T-cell (primary cell): ENCODE results near the gene FAP. TPM values are rescaled to one million over a fixed set of nuclear protein-coding genes. Genes with fewer than 3 reads are reported as not detected.

ENCODE experiments used
- ATAC-seq, 4 experiments: fragments of 200-7000 bp in 3 of 4; fragments of 150-1000 bp in 1 of 4; cut with Tn5 transposase; replicated peaks in 1 of 4; 1 replicate in 3 of 4; 2 replicates in 1 of 4; pipeline ENCODE4 v1.10.0; 2021; ENCODE audit warnings: moderate library complexity in 3 of 4, mild to moderate bottlenecking in 2 of 4, moderate number of reproducible peaks in 1 of 4
- CTCF ChIA-PET, 2 donors: fragments of 300-600 bp; sonication (Branson Sonifier 250); formaldehyde crosslinking; loops; one replicate each; lab custom pipeline; 2022; ENCODE audit warnings: antibody characterized with exemption in 2 of 2; lab: Charles Lee
- POLR2A ChIA-PET, 2 donors: fragments of 300-600 bp; sonication (Branson Sonifier 250); formaldehyde crosslinking; loops; one replicate each; lab custom pipeline; 2022; ENCODE audit warnings: antibody characterized with exemption in 2 of 2; lab: Charles Lee
- DNase-seq, 35 experiments: peaks; one replicate each; pipeline versions ENCODE4 v3.0.0 to v3.0.0-alpha.2; 2013 to 2023
- H3K27ac ChIP-seq: one replicate; pipeline ENCODE4 v1.5.1; 2013; ENCODE audit warnings: low read length
- H3K27me3 ChIP-seq, 2 experiments: replicated peaks in 1 of 2; 1 replicate in 1 of 2; 2 replicates in 1 of 2; pipeline versions ENCODE4 v1.6.1 to v1.7.0; 2013; ENCODE audit warnings: low read length in 1 of 2, mixed read lengths in 1 of 2; ENCODE audit not compliant: control insufficient read depth in 2 of 2, insufficient read depth in 2 of 2; ENCODE audit errors: extremely low read depth in 1 of 2
- H3K36me3 ChIP-seq, 2 donors: 1 replicate in 1 of 2; 2 replicates in 1 of 2; pipeline versions ENCODE4 v1.6.1 to v1.7.0; 2013; ENCODE audit warnings: low read length in 1 of 2; ENCODE audit not compliant: control insufficient read depth in 2 of 2, insufficient read depth in 1 of 2; ENCODE audit errors: extremely low read depth in 1 of 2
- H3K4me1 ChIP-seq, 2 experiments: 1 replicate in 1 of 2; 2 replicates in 1 of 2; pipeline versions ENCODE4 v1.6.1 to v1.7.0; 2013; ENCODE audit warnings: low read length in 2 of 2, mixed read lengths in 1 of 2; ENCODE audit not compliant: insufficient read depth in 2 of 2, control insufficient read depth in 1 of 2; ENCODE audit errors: extremely low read depth in 1 of 2
- H3K4me3 ChIP-seq, 2 donors: 1 replicate in 1 of 2; 2 replicates in 1 of 2; pipeline versions ENCODE4 v1.5.1 to v1.7.0; 2013; ENCODE audit warnings: mild to moderate bottlenecking in 2 of 2, low read length in 1 of 2, moderate library complexity in 1 of 2; ENCODE audit not compliant: control insufficient read depth in 1 of 2; ENCODE audit errors: extremely low read depth in 1 of 2
- H3K9me3 ChIP-seq: 2 replicates; pipeline ENCODE4 v1.7.0; 2013
- H3K27ac Mint-ChIP-seq, 2 donors: one replicate each; pipeline ENCODE4 v1.8.0; 2020 to 2021; ENCODE audit warnings: mild to moderate bottlenecking in 2 of 2, mixed read lengths in 2 of 2
- H3K27me3 Mint-ChIP-seq, 2 donors: one replicate each; pipeline ENCODE4 v1.8.0; 2021 to 2022; ENCODE audit warnings: mixed read lengths in 2 of 2
- H3K36me3 Mint-ChIP-seq: one replicate; pipeline ENCODE4 v1.8.0; 2021; ENCODE audit warnings: mixed read lengths
- H3K4me1 Mint-ChIP-seq, 3 donors: one replicate each; pipeline ENCODE4 v1.8.0; 2020 to 2022; ENCODE audit warnings: mixed read lengths in 3 of 3, mild to moderate bottlenecking in 1 of 3
- H3K4me3 Mint-ChIP-seq, 3 donors: one replicate each; pipeline ENCODE4 v1.8.0; 2020 to 2022; ENCODE audit warnings: mild to moderate bottlenecking in 3 of 3, mixed read lengths in 3 of 3, moderate library complexity in 3 of 3
- H3K9me3 Mint-ChIP-seq, 3 donors: one replicate each; pipeline ENCODE4 v1.8.0; 2020 to 2022; ENCODE audit warnings: mixed read lengths in 3 of 3
- WGBS: methylation state at CpG from one replicate; pipeline ENCODE4 v1.1.5; 2013; ENCODE audit warnings: missing lambda C conversion rate; ENCODE audit not compliant: insufficient coverage; 5-methylcytosine and 5-hydroxymethylcytosine counted together
- total RNA-seq, 35 experiments: library from RNA in 6 of 35; stranded (reverse) in 6 of 35; fragments of 120-200 nt in 1 of 35; gene quantifications; one replicate each; pipeline versions ENCODE4 v1.2.1 to v1.2.4 and lab custom pipeline; 2013 to 2026

The FAP gene
- total RNA-seq, 5 donors from 2014 or later (not counting 1 experiment from before 2014, with no cell fraction given) = 0.85 to 0.88 TPM; not detected in 3

DNA sequence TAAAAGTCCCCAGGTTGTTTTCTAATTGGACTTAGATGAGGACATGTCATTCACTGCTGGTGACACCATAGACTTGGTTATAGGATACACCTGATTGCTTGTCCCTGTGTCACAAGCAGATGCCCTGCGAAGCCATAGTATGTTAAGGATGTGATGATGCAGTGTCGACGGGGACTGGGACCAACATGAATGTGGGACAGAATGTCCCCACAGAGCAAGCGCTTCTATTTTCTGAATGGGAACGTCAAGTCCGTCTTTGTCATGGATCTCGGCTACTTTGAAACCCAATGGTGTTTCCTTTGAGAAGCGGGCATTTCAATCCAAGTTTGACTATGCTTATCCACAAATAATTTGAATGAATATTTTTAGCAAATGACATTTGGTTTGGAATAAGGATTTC, 93.3 kb downstream of the FAP start:
- no peak for ATAC-seq
- H3K4me1 Mint-ChIP-seq = peaks cover 5 to 8% (median 6%) of the 10 kb centered on the region in 3 donors
- no peak overlapping the region for H3K4me3 Mint-ChIP-seq
- ChIA-PET CTCF (no interaction called here), POLR2A (no interaction called here)
- H3K9me3 Mint-ChIP-seq = no peaks in the 10 kb centered on the region
- peaks cover 49 to 52% of the 10 kb centered on the region in 2 donors for H3K27me3 Mint-ChIP-seq
- no peaks in the 10 kb centered on the region for H3K36me3 Mint-ChIP-seq
- Histone ChIP-seq H3K27me3 (no peaks in the 10 kb centered on the region), H3K36me3 (no peaks in the 10 kb centered on the region), H3K4me3 (no peak overlapping the region), H3K27ac (no peak overlapping the region), H3K4me1 (no peaks in the 10 kb centered on the region), H3K9me3 (no peaks in the 10 kb centered on the region)
- H3K27ac Mint-ChIP-seq = no peak overlapping the region
- no peak for DNase-seq
- WGBS = 92% methylated on average over 7 of the region's 8 CpGs

DNA sequence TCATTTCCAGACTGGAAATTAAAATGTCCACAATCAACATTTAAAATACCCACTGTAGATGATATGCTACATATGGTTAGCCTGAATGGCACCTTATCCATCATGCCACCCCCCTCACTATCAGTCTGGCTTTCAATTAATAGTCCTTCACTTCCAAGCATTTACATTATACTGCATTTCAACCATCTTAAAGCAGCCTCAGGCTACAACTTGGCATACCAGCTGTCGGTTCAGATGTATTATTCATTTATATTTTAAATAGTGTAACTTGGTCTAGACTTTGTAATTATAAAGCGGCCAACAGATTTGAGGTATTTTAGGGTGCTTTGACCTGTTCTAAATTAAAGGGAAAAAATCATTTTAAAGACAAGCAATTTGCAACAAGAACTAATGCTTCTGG, 93.8 kb downstream of the FAP start:
- Histone ChIP-seq H3K9me3 (no peaks in the 10 kb centered on the region), H3K4me1 (no peaks in the 10 kb centered on the region), H3K4me3 (no peak overlapping the region), H3K27ac (no peak overlapping the region), H3K36me3 (no peaks in the 10 kb centered on the region), H3K27me3 (no peaks in the 10 kb centered on the region)
- Mint-ChIP-seq H3K9me3 (no peaks in the 10 kb centered on the region), H3K36me3 (no peaks in the 10 kb centered on the region), H3K4me1 (peaks cover 5 to 8% (median 6%) of the 10 kb centered on the region in 3 donors), H3K4me3 (no peak overlapping the region), H3K27ac (no peak overlapping the region), H3K27me3 (peaks cover 46 to 47% of the 10 kb centered on the region in 2 donors)
- CTCF ChIA-PET = no interaction called here
- POLR2A ChIA-PET = no interaction called here
- ATAC-seq (no peak), DNase-seq (no peak)
- WGBS = no CpG with 5 or more reads among the region's 2 CpGs

- H3K27me3 Mint-ChIP-seq = peaks cover 44% of the 10 kb centered on the region in 2 donors
- WGBS = no CpG with 5 or more reads among the region's 3 CpGs
These were observed 94.3 kb downstream of the FAP start for GRCh38 chr2:162148956-162149355.

DNA sequence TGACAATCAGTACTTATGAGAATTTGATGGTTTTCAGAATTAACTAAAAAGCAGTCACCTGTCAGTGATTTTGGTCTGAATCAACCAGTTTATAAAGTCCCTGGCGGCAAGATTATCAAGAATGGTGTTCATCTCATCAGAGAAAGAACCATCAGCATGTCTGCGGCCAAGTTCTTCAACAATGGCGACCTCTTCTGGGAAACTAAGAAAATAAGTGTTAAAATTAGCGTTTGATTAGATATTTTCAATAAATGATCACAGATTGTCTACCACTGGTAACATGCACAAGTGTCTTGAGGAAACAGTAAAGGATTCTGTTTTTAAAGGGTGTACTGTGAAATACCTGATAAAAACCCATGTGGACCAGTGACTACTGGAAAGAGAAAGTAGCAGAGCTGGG, 99.3 kb downstream of the FAP start:
- ChIA-PET CTCF (interaction anchor here in 1 of 2 donors (0.6 to 1.7 kb wide), 3 partner anchors 9 to 407 kb away, joined by 3 to 5 read pairs (median 3); no protein-coding TSS in a partner anchor), POLR2A (no interaction called here)
- Histone ChIP-seq H3K27me3 (peaks cover 0 to 5% of the 10 kb centered on the region in 2 experiments), H3K36me3 (no peaks in the 10 kb centered on the region), H3K4me3 (no peak overlapping the region), H3K27ac (no peak overlapping the region), H3K4me1 (no peaks in the 10 kb centered on the region), H3K9me3 (no peaks in the 10 kb centered on the region)
- Mint-ChIP-seq H3K27me3 (peaks cover 42 to 47% of the 10 kb centered on the region in 2 donors), H3K36me3 (no peaks in the 10 kb centered on the region), H3K9me3 (no peaks in the 10 kb centered on the region), H3K4me1 (no peaks in the 10 kb centered on the region), H3K27ac (no peak overlapping the region), H3K4me3 (no peak overlapping the region)
- WGBS = 100% methylated on average over 1 of the region's 4 CpGs
- DNase-seq (no peak), ATAC-seq (no peak)

More at GRCh38 chr2:162148956-162149355, 94.3 kb downstream of the FAP start:
- Mint-ChIP-seq H3K4me3 (no peak overlapping the region), H3K4me1 (peaks cover 2 to 5% (median 3%) of the 10 kb centered on the region in 3 donors), H3K27ac (no peak overlapping the region), H3K36me3 (no peaks in the 10 kb centered on the region), H3K9me3 (no peaks in the 10 kb centered on the region)
- ATAC-seq (no peak), DNase-seq (no peak)
- Histone ChIP-seq H3K9me3 (no peaks in the 10 kb centered on the region), H3K27me3 (no peaks in the 10 kb centered on the region), H3K4me1 (no peaks in the 10 kb centered on the region), H3K27ac (no peak overlapping the region), H3K36me3 (no peaks in the 10 kb centered on the region), H3K4me3 (no peak overlapping the region)
- CTCF ChIA-PET = interaction anchor here in 1 of 2 donors (1.0 kb wide), 2 partner anchors 24 to 27 kb away, joined by 3 read pairs; no protein-coding TSS in a partner anchor
- POLR2A ChIA-PET = interaction anchor here in 1 of 2 donors (0.6 kb wide), 1 partner anchor 556 kb away, joined by 4 read pairs; no protein-coding TSS in a partner anchor

- Histone ChIP-seq H3K9me3 (no peaks in the 10 kb centered on the region), H3K4me3 (no peak overlapping the region), H3K27me3 (peaks cover 0 to 5% of the 10 kb centered on the region in 2 experiments), H3K36me3 (no peaks in the 10 kb centered on the region), H3K27ac (no peak overlapping the region), H3K4me1 (no peaks in the 10 kb centered on the region)
- ChIA-PET POLR2A (no interaction called here), CTCF (interaction anchor here in 1 of 2 donors (0.7 kb wide), 1 partner anchor 72 kb away, joined by 3 read pairs; no protein-coding TSS in a partner anchor)
- DNase-seq (no peak), ATAC-seq (no peak)
- H3K27ac Mint-ChIP-seq = no peak overlapping the region
- peaks cover 22 to 31% of the 10 kb centered on the region in 2 donors for H3K27me3 Mint-ChIP-seq
- H3K4me1 Mint-ChIP-seq = no peaks in the 10 kb centered on the region
- H3K4me3 Mint-ChIP-seq = no peak overlapping the region
- H3K36me3 Mint-ChIP-seq = no peaks in the 10 kb centered on the region
- no peaks in the 10 kb centered on the region for H3K9me3 Mint-ChIP-seq
These were observed 104.9 kb downstream of the FAP start for GRCh38 chr2:162138310-162138709.

DNA sequence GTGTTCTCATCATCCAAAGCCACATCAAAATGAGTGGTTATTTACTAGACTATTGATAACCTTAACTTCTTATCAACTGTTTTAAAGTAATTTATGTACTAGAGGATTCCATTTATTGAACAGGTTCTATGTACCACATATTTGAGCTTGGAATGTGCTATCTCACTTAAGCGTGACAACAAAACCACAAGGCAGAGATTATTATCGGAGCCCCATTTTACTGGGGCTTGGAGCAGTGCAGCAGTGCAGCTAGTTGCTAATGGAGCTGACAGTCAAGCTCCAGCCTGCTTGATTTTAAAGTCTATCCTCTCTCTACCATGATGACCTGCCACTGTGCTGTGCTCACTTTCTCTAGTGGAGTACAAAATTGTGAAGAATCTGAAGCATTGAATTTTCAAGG, 115.8 kb downstream of the FAP start:
- Histone ChIP-seq H3K9me3 (no peaks in the 10 kb centered on the region), H3K36me3 (no peaks in the 10 kb centered on the region), H3K4me3 (no peak overlapping the region), H3K27me3 (no peaks in the 10 kb centered on the region), H3K27ac (no peak overlapping the region), H3K4me1 (no peaks in the 10 kb centered on the region)
- H3K9me3 Mint-ChIP-seq = no peaks in the 10 kb centered on the region
- peaks cover 9 to 18% (median 16%) of the 10 kb centered on the region in 3 donors for H3K4me1 Mint-ChIP-seq
- no peaks in the 10 kb centered on the region for H3K27me3 Mint-ChIP-seq
- POLR2A ChIA-PET = no interaction called here
- CTCF ChIA-PET = interaction anchor here (0.9 to 4.5 kb wide), 6 partner anchors 14 to 541 kb away, joined by 3 to 49 read pairs (median 3); no protein-coding TSS in a partner anchor
- H3K4me3 Mint-ChIP-seq = no peak overlapping the region
- peak in 3 of 4 experiments; percentile 34 to 64 (median 53) for ATAC-seq
- 86% methylated on average over 2 of the region's 2 CpGs for WGBS
- no peak overlapping the region for H3K27ac Mint-ChIP-seq
- no peak for DNase-seq
- no peaks in the 10 kb centered on the region for H3K36me3 Mint-ChIP-seq
